ENCODE results near the gene NUFIP1.

The NUFIP1 gene

DNA sequence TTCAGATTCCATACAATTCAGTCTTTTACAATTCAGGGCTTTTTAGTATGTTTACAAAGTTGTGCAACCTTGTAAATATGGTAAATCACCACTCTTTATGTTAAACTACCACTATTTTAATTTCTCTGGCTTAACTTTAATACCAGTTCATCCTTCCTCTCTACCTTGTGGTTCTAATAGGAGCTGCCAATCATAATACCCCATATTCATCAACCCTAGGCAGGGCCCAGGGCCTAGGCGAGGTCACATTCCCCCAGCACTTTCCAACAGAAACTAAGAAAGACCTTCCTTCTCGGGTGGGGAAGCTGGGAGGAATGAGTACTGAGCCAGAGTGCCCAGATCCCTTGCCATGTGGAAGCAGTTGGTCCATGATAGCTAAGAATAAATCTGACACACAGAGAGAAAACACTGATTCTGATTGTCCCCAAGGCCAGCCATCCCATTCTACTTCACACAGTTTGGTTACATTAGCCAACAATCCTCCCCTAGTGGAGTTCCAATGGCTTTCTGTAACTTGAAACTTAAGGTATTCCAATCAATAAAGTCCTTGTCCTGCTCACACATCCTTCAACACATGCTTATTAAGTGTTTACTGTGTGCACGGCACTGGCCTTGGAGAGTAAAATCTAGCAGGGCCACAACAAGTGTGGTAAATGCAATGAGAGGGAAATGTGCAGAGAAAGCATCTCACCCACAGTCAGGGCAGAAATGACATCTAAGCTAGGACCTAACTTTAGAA, 76.8 kb downstream of the NUFIP1 start:
- Mint-ChIP-seq H3K4me3 (no peak overlapping the region), H3K4me1 (peaks cover 7% of the 10 kb centered on the region), H3K27ac (no peak overlapping the region), H3K27me3 (ENCODE audit: low read depth) (peaks cover 4% of the 10 kb centered on the region), H3K9me3 (peaks cover 2% of the 10 kb centered on the region), H3K36me3 (ENCODE audit: low read depth) (no peaks in the 10 kb centered on the region)
- TF ChIP-seq CTCF (IDR thresholded peaks at IDR 0.05; ENCODE audit: unreplicated experiment in 3 of 3): no peak

GRCh38 chr13:44908712-44909111, 80.6 kb downstream of the NUFIP1 start:
- Mint-ChIP-seq H3K27me3 (ENCODE audit: low read depth) (peaks cover 4% of the 10 kb centered on the region), H3K4me1 (peaks cover 44% of the 10 kb centered on the region), H3K4me3 (no peak overlapping the region), H3K9me3 (peaks cover 2% of the 10 kb centered on the region), H3K36me3 (ENCODE audit: low read depth) (no peaks in the 10 kb centered on the region), H3K27ac (no peak overlapping the region)
- no peak for TF ChIP-seq CTCF (IDR thresholded peaks at IDR 0.05; ENCODE audit: unreplicated experiment in 3 of 3)

DNA sequence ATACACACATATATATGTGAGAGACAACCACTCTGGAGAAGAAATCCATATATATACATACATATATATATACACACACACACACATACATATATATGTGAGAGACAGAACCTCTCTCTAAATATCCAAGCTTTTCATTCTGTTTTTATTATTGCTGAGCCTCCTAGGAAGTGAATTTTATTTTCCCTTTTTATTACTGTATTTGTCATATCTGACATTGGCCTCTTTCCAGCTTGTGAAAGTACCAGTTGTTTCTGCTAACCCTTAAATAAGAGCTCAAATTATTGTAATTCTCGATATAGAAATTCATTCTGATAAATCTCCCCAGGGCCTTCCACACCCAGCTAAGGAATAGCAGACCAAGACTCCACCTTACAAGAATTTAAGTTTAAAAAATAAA, 81.0 kb downstream of the NUFIP1 start:
- Mint-ChIP-seq H3K27me3 (ENCODE audit: low read depth) (peaks cover 4% of the 10 kb centered on the region), H3K27ac (no peak overlapping the region), H3K4me3 (no peak overlapping the region), H3K9me3 (peaks cover 2% of the 10 kb centered on the region), H3K36me3 (ENCODE audit: low read depth) (no peaks in the 10 kb centered on the region), H3K4me1 (peaks cover 48% of the 10 kb centered on the region)
- TF ChIP-seq CTCF (IDR thresholded peaks at IDR 0.05; ENCODE audit: unreplicated experiment in 3 of 3): no peak

DNA sequence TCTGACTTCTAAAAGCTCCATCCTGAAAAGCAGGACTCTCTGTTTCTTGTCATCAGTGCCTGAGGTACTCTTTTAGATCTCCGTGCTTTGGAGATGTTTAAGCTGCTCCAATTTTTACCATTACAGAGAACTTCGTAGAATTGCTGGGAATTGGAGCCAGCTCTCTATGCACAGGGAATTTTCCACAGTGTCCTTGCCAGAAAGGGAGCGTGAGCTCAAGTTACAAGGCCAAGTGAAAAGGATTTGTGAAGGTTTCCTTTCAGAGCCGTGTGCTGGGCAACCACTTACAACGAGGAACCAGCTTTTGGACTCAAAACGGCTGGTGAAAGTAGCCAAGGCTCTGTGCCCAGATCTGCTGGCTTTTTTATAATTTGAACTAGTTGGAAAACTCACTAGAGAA, 82.6 kb downstream of the NUFIP1 start:
- Mint-ChIP-seq H3K9me3 (no peaks in the 10 kb centered on the region), H3K27me3 (ENCODE audit: low read depth) (no peaks in the 10 kb centered on the region), H3K36me3 (ENCODE audit: low read depth) (no peaks in the 10 kb centered on the region), H3K4me1 (peaks cover 54% of the 10 kb centered on the region), H3K4me3 (peak overlapping the region in 1 of 3 experiments; percentile 29), H3K27ac (peak overlapping the region; percentile 20 to 91 (median 91))
- TF ChIP-seq CTCF (IDR thresholded peaks at IDR 0.05; ENCODE audit: unreplicated experiment in 3 of 3): no peak

GRCh38 chr13:44906230-44906629, 83.0 kb downstream of the NUFIP1 start:
- H3K4me3 Mint-ChIP-seq: no peak overlapping the region
- H3K27ac Mint-ChIP-seq: peak overlapping the region; percentile 20 to 91 (median 91)
- H3K9me3 Mint-ChIP-seq: no peaks in the 10 kb centered on the region

More at GRCh38 chr13:44906230-44906629, 83.0 kb downstream of the NUFIP1 start:
- no peak for TF ChIP-seq CTCF (IDR thresholded peaks at IDR 0.05; ENCODE audit: unreplicated experiment in 3 of 3)
- H3K4me1 Mint-ChIP-seq: peaks cover 54% of the 10 kb centered on the region
- no peaks in the 10 kb centered on the region for H3K36me3 Mint-ChIP-seq (ENCODE audit: low read depth)
- no peaks in the 10 kb centered on the region for H3K27me3 Mint-ChIP-seq (ENCODE audit: low read depth)

All from nephron (organoid).